Activated naive CD4-positive, alpha-beta T cell treated with anti-CD3 and anti-CD28 coated beads, Interleukin-2, amount 50 U/mL, for 72 hours (primary cell): ENCODE measurements around the gene HDHD2. TPM values are rescaled to one million over a fixed set of nuclear protein-coding genes. Genes with fewer than 3 reads are reported as not detected.
"Not testable (repeated sequence)": the region's sequence is repeated elsewhere in the genome, so short reads cannot be mapped to it uniquely, and the experiment has no call there.

ENCODE experiments used
- ATAC-seq, 2 donors: fragments of 150-1000 bp; cut with Tn5 transposase; 2 replicates each; pipeline ENCODE4 v1.10.0; 2021; ENCODE audit warnings: mild to moderate bottlenecking in 2 of 2, moderate library complexity in 2 of 2
- DNase-seq, 2 donors: peaks; one replicate each; pipeline ENCODE4 v3.0.0; 2021 to 2022; ENCODE audit warnings: low spot score in 2 of 2
- H3K27ac Mint-ChIP-seq, 2 donors: one replicate each; pipeline ENCODE4 v1.8.0; 2022; ENCODE audit warnings: mild to moderate bottlenecking in 2 of 2, mixed read lengths in 2 of 2
- H3K36me3 Mint-ChIP-seq, 2 donors: one replicate each; pipeline ENCODE4 v1.8.0; 2022; ENCODE audit warnings: mixed read lengths in 2 of 2
- H3K9me3 Mint-ChIP-seq, 2 donors: one replicate each; pipeline ENCODE4 v1.8.0; 2022; ENCODE audit warnings: mixed read lengths in 2 of 2
- total RNA-seq, 2 donors: library from RNA; stranded (reverse); gene quantifications; one replicate each; pipeline ENCODE4 v1.2.3, GENCODE V29; 2022

Gene HDHD2, protein sequence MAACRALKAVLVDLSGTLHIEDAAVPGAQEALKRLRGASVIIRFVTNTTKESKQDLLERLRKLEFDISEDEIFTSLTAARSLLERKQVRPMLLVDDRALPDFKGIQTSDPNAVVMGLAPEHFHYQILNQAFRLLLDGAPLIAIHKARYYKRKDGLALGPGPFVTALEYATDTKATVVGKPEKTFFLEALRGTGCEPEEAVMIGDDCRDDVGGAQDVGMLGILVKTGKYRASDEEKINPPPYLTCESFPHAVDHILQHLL
- 10 to 100 TPM; 34.2 to 43.6 TPM for total RNA-seq

GRCh38 chr18:47150029-47150823 lies at the start of gene HDHD2:
HDHD2 (minus strand) TSS chr18:47150500; CDS start chr18:47136439, 14,061 bp downstream.
- DNase-seq (peak; percentile 78 to 86), ATAC-seq (peak; percentile 88 to 92)
- H3K27ac Mint-ChIP-seq: peak within 1 kb of the TSS; percentile 98
- H3K9me3 Mint-ChIP-seq: no peaks in the 10 kb centered on the region
- peaks cover 19 to 23% of the 10 kb centered on the region in 2 donors for H3K36me3 Mint-ChIP-seq

GRCh38 chr18:47195961-47196360 lies 45.7 kb upstream of the HDHD2 start:
- DNase-seq, ATAC-seq, H3K36me3 Mint-ChIP-seq, H3K27ac Mint-ChIP-seq, H3K9me3 Mint-ChIP-seq: not testable (repeated sequence)

- H3K36me3 Mint-ChIP-seq: peaks cover 0 to 4% of the 10 kb centered on the region in 2 donors
- H3K27ac Mint-ChIP-seq: no peak overlapping the region
- ATAC-seq (peak in 1 of 2 donors; percentile 74), DNase-seq (no peak)
- no peaks in the 10 kb centered on the region for H3K9me3 Mint-ChIP-seq
These were observed 41.7 kb upstream of the HDHD2 start for GRCh38 chr18:47191961-47192360.

DNA sequence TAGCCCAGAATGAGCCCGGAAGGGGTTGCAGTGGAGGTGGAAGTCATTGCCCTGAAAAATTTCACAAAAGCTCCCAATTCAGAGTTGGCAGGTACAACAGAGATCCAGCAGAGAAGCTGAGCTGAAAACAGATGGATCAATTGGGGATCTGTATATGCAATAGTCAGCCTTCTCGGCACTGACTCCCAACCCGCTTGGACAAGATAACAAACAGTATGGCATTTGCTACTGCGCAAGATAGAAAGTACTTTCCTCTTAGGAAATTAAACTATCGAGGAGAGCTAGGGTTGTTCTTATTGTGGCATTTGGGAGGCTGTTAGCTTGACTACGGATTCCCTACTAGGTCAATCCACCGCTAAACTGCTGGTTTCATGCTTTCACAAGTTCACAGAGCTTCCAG lies 37.4 kb upstream of the HDHD2 start:
- no peak for ATAC-seq
- peaks cover 7 to 22% of the 10 kb centered on the region in 2 donors for H3K9me3 Mint-ChIP-seq

GRCh38 chr18:47184419-47185050 lies 34.2 kb upstream of the HDHD2 start:
- no peak overlapping the region for H3K27ac Mint-ChIP-seq
- H3K9me3 Mint-ChIP-seq: peaks cover 7 to 22% of the 10 kb centered on the region in 2 donors
- ATAC-seq: no peak
- H3K36me3 Mint-ChIP-seq: peaks cover 10 to 14% of the 10 kb centered on the region in 2 donors
- DNase-seq: no peak

More for the DNA sequence above, 37.4 kb upstream of the HDHD2 start:
- DNase-seq: no peak
- Mint-ChIP-seq H3K36me3 (peaks cover 10 to 14% of the 10 kb centered on the region in 2 donors), H3K27ac (no peak overlapping the region)

GRCh38 chr18:47182156-47182555 lies 31.9 kb upstream of the HDHD2 start:
- not testable (repeated sequence) for H3K27ac Mint-ChIP-seq, DNase-seq, ATAC-seq
- Mint-ChIP-seq H3K36me3 (peaks cover 10 to 14% of the 10 kb centered on the region in 2 donors), H3K9me3 (peaks cover 7 to 22% of the 10 kb centered on the region in 2 donors)

DNA sequence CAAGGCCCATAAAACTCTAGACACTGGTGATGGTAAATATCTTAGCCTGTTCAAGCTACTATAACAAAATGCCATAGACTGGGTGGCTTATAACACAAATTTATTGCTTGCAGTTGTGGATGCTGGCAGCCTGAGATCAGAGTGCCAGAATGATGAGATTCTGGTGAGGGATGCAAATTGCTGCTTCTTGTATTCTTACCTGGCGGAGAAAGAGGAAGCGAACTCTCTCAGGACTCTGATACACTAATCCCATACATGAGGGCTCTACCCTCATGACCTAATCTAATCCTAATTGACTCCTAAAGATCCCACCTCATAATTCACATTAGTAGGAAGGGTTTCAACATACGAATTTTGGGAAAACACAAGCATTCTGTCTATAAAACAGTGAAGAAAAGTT lies 30.5 kb upstream of the HDHD2 start:
- DNase-seq (no peak), ATAC-seq (no peak)
- peaks cover 10 to 14% of the 10 kb centered on the region in 2 donors for H3K36me3 Mint-ChIP-seq
- H3K27ac Mint-ChIP-seq: no peak overlapping the region
- H3K9me3 Mint-ChIP-seq: peaks cover 7 to 19% of the 10 kb centered on the region in 2 donors

DNA sequence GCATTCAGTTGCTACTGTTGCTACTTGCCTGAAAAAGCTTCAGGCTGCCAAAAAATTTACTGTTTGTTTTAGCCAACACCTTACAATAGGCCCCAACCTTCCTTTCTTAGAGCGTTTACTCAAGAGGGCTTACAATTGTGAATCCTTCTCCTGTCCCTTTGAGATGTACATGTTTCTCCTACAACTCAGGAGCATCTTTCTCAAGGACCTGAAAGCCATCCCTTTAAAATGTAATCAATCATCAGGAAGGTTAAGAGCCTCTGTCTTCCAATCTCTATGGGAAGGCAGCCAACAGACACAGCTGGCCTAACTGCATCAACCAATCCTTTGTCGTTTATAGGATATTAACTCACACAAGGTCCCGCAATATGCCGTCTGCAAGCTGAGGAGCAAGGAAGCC lies 29.2 kb upstream of the HDHD2 start:
- Mint-ChIP-seq H3K36me3 (peaks cover 4 to 6% of the 10 kb centered on the region in 2 donors), H3K9me3 (peaks cover 0 to 11% of the 10 kb centered on the region in 2 donors), H3K27ac (no peak overlapping the region)
- no peak for DNase-seq
- ATAC-seq: no peak

GRCh38 chr18:47175898-47176575 lies 25.7 kb upstream of the HDHD2 start, which contains the start of gene IER3IP1:
IER3IP1 (minus strand) TSS chr18:47176364; CDS start chr18:47176277, 87 bp downstream.
- H3K27ac Mint-ChIP-seq: peak within 1 kb of the TSS in 1 of 2 donors; percentile 85
- H3K36me3 Mint-ChIP-seq: no peaks in the 10 kb centered on the region
- DNase-seq (peak; percentile 83 to 91), ATAC-seq (peak; percentile 93)
- no peaks in the 10 kb centered on the region for H3K9me3 Mint-ChIP-seq

DNA sequence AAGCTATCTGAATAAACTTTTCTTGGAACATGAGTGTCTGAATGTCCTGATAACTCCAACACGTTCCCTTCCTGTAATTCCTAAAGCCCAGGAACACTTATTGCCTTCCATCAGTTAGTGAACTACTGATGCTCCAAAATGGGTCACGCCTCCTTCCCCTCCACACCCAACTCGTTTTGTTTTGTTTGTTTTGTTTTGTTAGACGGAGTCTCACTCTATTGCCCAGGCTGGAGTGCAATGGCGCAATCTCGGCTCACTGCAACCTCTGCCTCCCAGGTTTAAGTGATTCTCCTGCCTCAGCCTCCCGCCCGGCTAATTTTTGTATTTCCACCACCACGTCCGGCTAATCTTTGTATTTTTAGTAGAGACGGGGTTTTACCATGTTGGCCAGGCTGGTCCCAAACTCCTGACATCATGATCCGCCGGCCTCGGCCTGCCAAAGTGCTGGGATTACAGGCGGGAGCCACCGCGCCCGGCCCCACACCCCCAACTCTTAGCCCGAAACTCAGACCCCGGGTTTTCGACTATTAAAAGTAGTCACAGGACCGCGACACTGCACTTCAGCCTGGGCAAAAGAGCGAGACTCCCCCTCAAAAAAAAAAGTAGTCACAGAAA lies 25.1 kb upstream of the HDHD2 start:
- ATAC-seq (peak; percentile 5 to 6), DNase-seq (no peak)
- Mint-ChIP-seq H3K36me3 (no peaks in the 10 kb centered on the region), H3K27ac (peak overlapping the region in 1 of 2 donors; percentile 85), H3K9me3 (no peaks in the 10 kb centered on the region)

DNA sequence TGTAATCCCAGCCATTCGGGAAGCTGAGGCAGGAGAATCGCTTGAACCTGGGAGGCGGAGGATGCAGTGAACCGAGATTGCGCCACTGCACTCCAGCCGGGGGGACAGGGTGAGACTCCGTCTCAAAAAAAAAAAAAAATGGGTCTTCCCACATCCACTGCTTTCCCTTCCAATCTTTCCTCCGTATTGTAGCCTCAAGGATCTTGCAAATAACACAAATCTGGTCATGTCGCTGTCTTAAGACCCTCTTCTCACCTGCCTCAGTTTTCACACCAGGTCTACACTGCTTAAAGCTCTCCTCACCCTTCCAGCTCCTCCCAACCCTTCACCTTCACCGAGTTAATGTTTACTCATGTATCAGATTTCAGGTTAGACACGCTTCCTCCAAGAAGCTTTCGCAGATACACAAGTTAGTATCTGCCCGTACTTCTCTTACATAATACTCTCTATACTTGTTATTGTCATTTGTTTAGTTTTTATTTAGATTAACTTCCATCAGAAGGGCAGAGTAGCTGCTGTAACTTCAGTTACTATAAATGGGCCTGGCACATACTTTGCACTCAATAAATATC lies 24.3 kb upstream of the HDHD2 start:
- Mint-ChIP-seq H3K27ac (no peak overlapping the region), H3K9me3 (no peaks in the 10 kb centered on the region), H3K36me3 (no peaks in the 10 kb centered on the region)
- no peak for DNase-seq
- ATAC-seq: no peak

- ATAC-seq: no peak
- Mint-ChIP-seq H3K27ac (no peak overlapping the region), H3K9me3 (no peaks in the 10 kb centered on the region), H3K36me3 (no peaks in the 10 kb centered on the region)
- DNase-seq: no peak
These were observed 22.2 kb upstream of the HDHD2 start for GRCh38 chr18:47172476-47172875.

- no peak overlapping the region for H3K27ac Mint-ChIP-seq
- no peaks in the 10 kb centered on the region for H3K9me3 Mint-ChIP-seq
- ATAC-seq (peak in 1 of 2 donors; percentile 67), DNase-seq (no peak)
- H3K36me3 Mint-ChIP-seq: peaks cover 0 to 12% of the 10 kb centered on the region in 2 donors
These were observed 18.6 kb upstream of the HDHD2 start for GRCh38 chr18:47168913-47169312.

GRCh38 chr18:47168509-47168908 lies 18.2 kb upstream of the HDHD2 start:
- peak in 1 of 2 donors; percentile 80 for ATAC-seq
- peaks cover 0 to 13% of the 10 kb centered on the region in 2 donors for H3K36me3 Mint-ChIP-seq
- DNase-seq: no peak
- H3K27ac Mint-ChIP-seq: no peak overlapping the region
- no peaks in the 10 kb centered on the region for H3K9me3 Mint-ChIP-seq

- DNase-seq (no peak), ATAC-seq (no peak)
- peaks cover 0 to 13% of the 10 kb centered on the region in 2 donors for H3K36me3 Mint-ChIP-seq
- no peaks in the 10 kb centered on the region for H3K9me3 Mint-ChIP-seq
- H3K27ac Mint-ChIP-seq: no peak overlapping the region
These were observed 16.0 kb upstream of the HDHD2 start for GRCh38 chr18:47166294-47166693.

GRCh38 chr18:47163241-47163640 lies 12.9 kb upstream of the HDHD2 start:
- DNase-seq: peak in 1 of 2 donors; percentile 6
- Mint-ChIP-seq H3K27ac (no peak overlapping the region), H3K36me3 (peaks cover 0 to 13% of the 10 kb centered on the region in 2 donors), H3K9me3 (no peaks in the 10 kb centered on the region)
- peak; percentile 88 to 97 for ATAC-seq
